Muscle of leg (tissue), 11 donors: ENCODE measurements around the gene PPP1R37. TPM values are rescaled to one million over a fixed set of nuclear protein-coding genes. Genes with fewer than 3 reads are reported as not detected.
A peak's percentile ranks its signal among the peaks of the same experiment; 100 is the strongest.

Experiments used
- DNase-seq: peaks from one replicate; pipeline ENCODE4 v3.0.0; 2013
- H3K27ac ChIP-seq: one replicate; pipeline ENCODE4 v1.5.1; 2013; ENCODE audit warnings: mild to moderate bottlenecking, low read length, control low read depth
- H3K27me3 ChIP-seq: one replicate; pipeline ENCODE4 v1.6.1; 2013; ENCODE audit warnings: low read length; ENCODE audit not compliant: control insufficient read depth, insufficient read depth
- H3K36me3 ChIP-seq: one replicate; pipeline ENCODE4 v1.6.1; 2013; ENCODE audit warnings: low read length; ENCODE audit not compliant: control insufficient read depth, insufficient read depth
- H3K4me1 ChIP-seq: one replicate; pipeline ENCODE4 v1.6.1; 2013; ENCODE audit warnings: low read length; ENCODE audit not compliant: control insufficient read depth, insufficient read depth
- H3K4me3 ChIP-seq: one replicate; pipeline ENCODE4 v1.5.1; 2013; ENCODE audit warnings: low read length, control low read depth
- H3K9me3 ChIP-seq: replicated peaks from 2 replicates; pipeline ENCODE4 v1.6.1; 2013; ENCODE audit warnings: low read depth, low read length; ENCODE audit not compliant: control insufficient read depth
- WGBS: methylation state at CpG from one replicate; pipeline ENCODE4 v1.1.5; 2013; ENCODE audit warnings: missing lambda C conversion rate; ENCODE audit not compliant: insufficient coverage; 5-methylcytosine and 5-hydroxymethylcytosine counted together
- polyA plus RNA-seq, 8 donors: library from polyadenylated mRNA; unstranded; fragments of 120-200 nt; gene quantifications; one replicate each; pipeline versions ENCODE4 v1.2.1 to v1.2.3, GENCODE V29; 2013; ENCODE audit warnings: inconsistent platforms in 1 of 8, low replicate concordance in 1 of 8; ENCODE audit not compliant: insufficient read length in 8 of 8, insufficient read depth in 1 of 8
- total RNA-seq: library from RNA; stranded (reverse); fragments of 120-200 nt; gene quantifications from one replicate; pipeline ENCODE4 v1.2.4, GENCODE V29; 2013

Gene PPP1R37
- total and polyA plus RNA-seq, 9 donors = 19.4 to 29.3 (median 23.0) TPM

DNA sequence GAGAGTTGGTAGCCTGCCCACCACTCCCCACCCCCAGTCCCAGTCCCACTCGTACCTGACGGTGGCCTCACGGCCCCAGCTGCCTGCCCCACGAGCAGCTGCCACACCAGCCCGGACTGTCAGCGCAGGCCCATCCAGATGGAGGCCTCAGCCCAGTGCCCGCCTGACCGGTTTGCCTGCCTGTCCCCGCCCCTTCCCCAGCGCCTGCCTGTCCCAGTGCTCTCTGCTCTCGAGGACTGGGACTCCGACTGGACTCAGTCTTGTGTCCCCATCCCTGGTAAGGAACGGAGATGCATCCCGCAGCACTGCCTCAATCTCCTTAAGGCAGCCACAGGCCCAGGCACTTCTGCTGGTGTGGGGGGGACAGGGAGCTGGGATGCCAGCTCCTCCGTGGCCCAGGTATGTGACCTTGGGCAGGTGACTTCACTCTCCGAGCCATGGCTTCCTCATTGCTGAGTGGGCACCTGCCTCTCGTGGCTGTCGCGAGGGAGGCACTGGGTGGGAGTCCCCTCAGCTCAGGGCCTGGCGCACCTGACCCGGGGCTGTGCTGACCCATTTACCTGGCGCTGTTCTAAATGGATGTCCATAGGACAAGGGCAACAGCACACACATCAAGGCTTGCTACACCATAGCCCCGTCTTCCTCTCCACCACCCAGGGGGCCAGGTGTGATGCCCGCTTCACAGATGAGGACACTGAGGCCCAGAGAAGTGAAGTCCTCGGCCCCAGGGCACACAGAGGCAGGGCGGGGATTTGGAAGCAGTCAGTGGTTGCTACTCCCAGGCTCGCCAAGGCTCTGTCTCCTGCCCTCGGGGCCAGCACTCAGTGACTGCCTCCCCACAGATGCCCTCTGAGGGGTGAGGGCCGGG lies 68.1 kb downstream of the PPP1R37 start, which contains the start of gene NKPD1:
Gene NKPD1, minus strand, starts transcription at position 113 of the 868 bp plus-strand sequence. CDS start 832 bp downstream, outside the sequence.
- WGBS = 41% methylated on average over 21 of the region's 29 CpGs
- Histone ChIP-seq H3K9me3 (no peaks in the 10 kb centered on the region), H3K4me3 (no peak within 1 kb of the TSS), H3K36me3 (no peaks in the 10 kb centered on the region), H3K4me1 (peaks cover 15% of the 10 kb centered on the region), H3K27ac (no peak within 1 kb of the TSS), H3K27me3 (peaks cover 30% of the 10 kb centered on the region)
- DNase-seq = no peak

DNA sequence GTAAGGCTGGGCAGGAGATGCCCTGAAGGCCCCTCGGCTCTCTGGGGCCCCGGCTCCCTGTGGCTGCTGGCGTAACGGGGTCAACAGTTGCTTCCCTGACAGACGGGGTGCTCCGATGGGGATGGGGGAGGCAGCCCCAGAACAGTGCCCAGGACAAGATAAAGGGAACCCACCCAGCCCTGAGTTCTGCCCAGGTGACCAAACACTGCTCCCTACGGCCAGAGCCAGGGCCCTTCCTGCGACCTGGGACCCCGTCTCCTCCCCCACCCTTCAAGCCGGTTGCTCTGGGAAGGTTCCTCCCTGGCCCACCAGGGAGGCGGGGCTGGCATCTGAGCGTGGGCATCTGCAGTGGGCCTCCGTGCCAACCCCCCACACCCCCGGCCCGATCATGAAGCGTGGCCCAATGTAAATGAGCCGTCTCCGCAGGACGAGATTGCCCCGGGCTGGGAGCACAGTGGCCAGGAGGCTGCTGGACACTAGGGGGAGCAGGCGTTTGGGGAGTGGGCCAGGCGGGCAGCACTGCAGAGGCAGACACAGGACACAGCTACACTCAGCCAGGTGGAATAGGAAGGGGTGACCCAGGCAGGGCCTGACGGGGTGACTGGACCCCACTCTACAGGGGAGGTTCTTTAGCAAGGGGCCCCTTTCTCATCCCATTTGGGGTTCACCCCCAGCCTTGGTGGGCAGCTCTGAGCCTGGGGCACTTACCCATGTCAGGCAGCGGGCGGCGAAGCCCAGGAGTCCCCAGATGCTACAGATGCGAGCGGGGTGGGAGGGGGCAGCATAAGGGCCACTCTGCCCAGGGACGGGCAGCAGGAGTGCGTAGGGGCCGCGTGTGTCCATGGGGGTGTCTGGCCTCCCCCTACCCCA lies 69.0 kb downstream of the PPP1R37 start:
- Histone ChIP-seq H3K4me3 (no peak overlapping the region), H3K27me3 (peaks cover 21% of the 10 kb centered on the region), H3K9me3 (no peaks in the 10 kb centered on the region), H3K36me3 (no peaks in the 10 kb centered on the region), H3K27ac (no peak overlapping the region), H3K4me1 (peaks cover 17% of the 10 kb centered on the region)
- WGBS = 29% methylated on average over 26 of the region's 32 CpGs
- DNase-seq = peak; percentile 36

DNA sequence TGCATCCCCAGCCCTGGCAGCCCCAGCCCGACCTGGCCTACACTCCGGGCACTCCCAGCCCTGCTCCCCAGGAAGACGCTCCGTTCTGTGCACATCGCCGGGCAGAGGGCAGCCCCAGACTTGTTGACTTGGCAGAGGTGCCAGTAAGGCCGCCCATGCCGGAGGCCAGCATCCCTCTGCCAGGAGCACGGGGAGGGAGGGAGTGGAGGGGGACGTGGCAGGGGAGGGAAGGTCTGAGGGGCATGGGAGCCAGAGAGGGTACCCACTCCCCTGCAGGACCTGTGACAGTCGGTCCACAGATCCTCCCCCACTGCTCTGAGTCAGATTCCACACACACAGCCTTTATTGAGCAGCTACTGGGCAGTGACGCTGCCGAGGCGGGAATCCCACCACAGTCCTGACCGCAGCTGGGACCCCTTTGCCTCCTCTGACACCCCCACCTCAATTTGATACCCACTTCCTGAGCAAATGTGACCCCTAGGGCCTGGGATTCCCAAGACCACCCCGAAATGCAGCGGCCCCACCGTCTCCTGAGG lies 69.7 kb downstream of the PPP1R37 start:
- Histone ChIP-seq H3K27me3 (peaks cover 19% of the 10 kb centered on the region), H3K4me1 (peaks cover 18% of the 10 kb centered on the region), H3K36me3 (no peaks in the 10 kb centered on the region), H3K4me3 (no peak overlapping the region), H3K9me3 (no peaks in the 10 kb centered on the region), H3K27ac (no peak overlapping the region)
- WGBS = 74% methylated on average over 5 of the region's 18 CpGs
- no peak for DNase-seq

DNA sequence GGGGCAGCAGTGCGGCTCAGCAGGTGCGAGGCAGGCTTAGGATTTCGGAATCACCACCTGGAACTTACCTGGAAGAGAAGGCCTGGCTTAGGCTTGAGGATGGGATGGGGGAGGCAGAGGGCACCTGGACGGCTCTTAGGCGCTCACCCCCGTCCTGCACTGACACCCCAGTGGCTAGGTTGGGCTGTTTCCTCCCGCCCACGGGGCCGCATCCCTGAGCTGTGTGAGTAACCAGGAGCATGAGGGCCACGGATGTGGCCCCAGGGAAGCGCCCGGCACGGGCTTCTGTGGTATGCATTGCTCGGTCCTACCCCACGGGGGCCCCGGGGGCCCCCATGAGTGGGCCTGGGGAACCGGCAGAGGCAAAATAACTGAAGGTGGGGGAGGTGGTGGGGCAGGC lies 70.2 kb downstream of the PPP1R37 start:
- Histone ChIP-seq H3K27ac (no peak overlapping the region), H3K4me1 (peaks cover 18% of the 10 kb centered on the region), H3K27me3 (peaks cover 19% of the 10 kb centered on the region), H3K9me3 (no peaks in the 10 kb centered on the region), H3K4me3 (no peak overlapping the region), H3K36me3 (no peaks in the 10 kb centered on the region)
- WGBS = 72% methylated on average over 17 of the region's 17 CpGs
- no peak for DNase-seq

DNA sequence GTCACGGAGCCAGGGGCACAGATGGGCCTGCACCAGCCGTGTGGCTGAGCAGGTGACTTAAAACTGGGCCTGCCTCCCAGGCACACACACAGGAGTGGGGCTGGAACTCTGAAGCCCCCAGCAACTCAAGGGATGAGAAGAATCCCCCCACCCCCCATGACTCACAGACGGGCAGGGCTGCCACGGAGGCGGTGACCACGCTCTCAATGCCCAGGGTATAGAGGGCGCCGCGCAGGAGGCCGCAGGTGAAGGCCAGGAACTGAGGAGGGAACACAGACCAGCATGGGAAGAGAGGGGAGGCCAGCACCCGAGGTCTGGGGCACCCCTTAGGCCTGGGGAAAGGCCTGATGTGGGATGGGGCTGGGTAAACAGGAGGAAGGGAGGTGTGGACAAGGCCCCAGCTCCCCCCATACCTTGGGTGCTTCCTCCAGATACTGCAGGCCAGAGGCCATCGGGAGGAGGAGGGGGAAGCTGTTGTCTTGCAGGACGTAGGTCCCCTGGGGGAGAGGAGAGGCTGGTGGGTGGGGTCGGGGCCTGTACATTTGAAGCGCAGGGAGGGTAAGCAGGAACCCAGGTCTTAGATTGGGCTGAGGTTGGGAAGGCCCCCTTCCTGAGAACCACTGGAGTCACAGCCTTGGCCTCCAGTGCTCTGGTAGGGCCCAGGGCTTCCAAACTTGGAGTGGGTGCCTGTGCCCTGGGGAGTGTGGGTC lies 70.9 kb downstream of the PPP1R37 start:
- peaks cover 18% of the 10 kb centered on the region for H3K4me1 ChIP-seq
- no peak overlapping the region for H3K27ac ChIP-seq
- H3K4me3 ChIP-seq = no peak overlapping the region
- H3K36me3 ChIP-seq = no peaks in the 10 kb centered on the region
- no peak for DNase-seq
- peaks cover 19% of the 10 kb centered on the region for H3K27me3 ChIP-seq
- 56% methylated on average over 7 of the region's 15 CpGs for WGBS
- H3K9me3 ChIP-seq = no peaks in the 10 kb centered on the region

DNA sequence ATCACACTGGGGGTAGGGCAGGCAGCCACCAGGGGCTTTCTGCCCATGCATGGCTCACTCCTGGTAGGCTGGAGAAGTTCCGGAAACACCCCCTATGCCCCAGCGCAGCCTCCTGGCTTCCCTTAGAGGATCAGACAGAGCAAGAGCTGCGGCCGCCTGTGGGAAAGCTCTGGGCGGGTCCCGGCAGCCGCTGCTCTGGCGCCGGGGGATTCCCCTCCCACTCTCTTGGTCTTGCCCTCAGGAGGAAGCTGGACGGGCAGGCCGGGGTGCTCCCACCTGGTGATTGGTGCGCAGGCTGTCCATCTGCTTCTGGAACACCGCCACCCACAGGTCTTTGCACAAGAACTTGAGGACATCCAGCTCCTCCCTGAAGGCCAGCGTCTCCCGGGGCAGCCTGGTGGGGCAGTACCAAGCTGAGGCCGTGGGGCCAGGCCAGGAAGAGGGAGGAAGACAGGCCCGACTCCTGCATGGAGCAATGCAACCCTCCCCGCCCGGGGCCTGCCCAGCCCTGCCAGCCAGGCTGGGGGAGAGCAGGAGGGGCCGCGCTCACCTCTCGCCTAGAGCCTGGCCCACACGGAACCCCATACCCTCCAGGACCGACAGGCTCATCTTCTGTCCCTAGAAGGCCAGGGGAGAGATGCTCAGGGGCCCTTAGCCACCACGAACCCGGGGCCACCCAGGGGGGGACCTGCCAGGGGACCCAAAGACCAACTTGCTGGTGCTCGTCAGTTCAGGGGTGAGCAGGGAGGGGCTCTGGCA lies 71.8 kb downstream of the PPP1R37 start:
- 24% methylated on average over 23 of the region's 27 CpGs for WGBS
- peaks cover 15% of the 10 kb centered on the region for H3K27me3 ChIP-seq
- no peaks in the 10 kb centered on the region for H3K9me3 ChIP-seq
- no peak overlapping the region for H3K4me3 ChIP-seq
- H3K4me1 ChIP-seq = peaks cover 18% of the 10 kb centered on the region
- H3K36me3 ChIP-seq = no peaks in the 10 kb centered on the region
- H3K27ac ChIP-seq = no peak overlapping the region
- no peak for DNase-seq

DNA sequence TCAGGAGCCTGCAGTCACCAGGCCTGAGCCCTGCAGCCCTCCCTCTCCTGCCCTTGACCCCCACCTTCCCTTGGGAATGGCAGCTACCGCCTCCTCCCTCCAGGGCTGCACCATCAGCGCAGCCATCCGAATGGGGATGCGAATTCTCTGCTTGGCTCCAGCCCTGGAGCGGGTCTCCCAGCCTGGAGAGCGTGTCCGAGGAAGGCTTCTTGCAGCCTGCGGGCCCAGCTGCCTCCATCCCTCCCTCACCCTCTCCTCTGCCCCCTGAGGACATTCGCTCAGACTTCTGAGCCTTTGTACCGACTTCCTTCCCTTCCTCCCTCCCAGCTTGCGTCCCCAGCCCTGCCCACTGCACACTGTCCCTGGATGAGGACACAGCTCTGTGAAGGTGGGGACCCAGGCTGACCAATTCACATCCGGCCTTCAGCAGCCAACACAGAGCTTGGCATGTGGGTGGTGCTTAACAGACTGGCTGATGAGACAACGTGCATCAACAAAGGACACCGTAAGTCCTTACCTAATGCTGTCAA lies 73.8 kb downstream of the PPP1R37 start:
- peaks cover 17% of the 10 kb centered on the region for H3K4me1 ChIP-seq
- H3K27me3 ChIP-seq = peaks cover 1% of the 10 kb centered on the region
- no peak overlapping the region for H3K4me3 ChIP-seq
- 25% methylated on average over 11 of the region's 14 CpGs for WGBS
- H3K27ac ChIP-seq = no peak overlapping the region
- H3K36me3 ChIP-seq = no peaks in the 10 kb centered on the region
- no peak for DNase-seq
- H3K9me3 ChIP-seq = no peaks in the 10 kb centered on the region

DNA sequence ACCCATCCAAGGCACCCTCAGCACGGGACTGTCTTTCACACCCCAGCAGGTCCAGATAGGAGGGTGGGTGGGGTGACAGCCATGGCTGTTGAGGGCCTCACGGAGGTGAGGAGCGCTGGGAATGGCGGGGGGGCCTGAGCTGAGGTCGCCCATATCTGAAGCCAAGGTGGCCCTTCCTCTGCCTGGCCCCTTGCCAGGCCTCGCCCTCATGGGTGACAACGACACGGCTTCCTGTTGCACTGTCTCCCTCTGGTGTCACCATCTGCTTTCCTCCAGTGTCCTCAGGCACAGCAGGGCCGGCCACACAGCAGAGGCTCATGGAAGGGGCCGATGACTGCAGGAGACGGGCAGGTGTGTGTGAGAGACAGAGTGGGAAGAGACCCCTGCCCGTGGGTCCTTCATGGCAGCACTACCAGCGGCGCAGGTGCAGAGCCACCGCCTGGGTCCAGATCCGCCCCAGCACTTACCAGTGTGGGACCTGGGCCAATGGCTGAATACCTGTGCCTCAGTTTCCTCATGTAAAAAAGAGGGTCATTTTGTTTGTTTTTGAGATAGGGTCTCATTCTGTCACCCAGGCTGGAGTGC lies 75.9 kb downstream of the PPP1R37 start:
- H3K27me3 ChIP-seq = no peaks in the 10 kb centered on the region
- no peak overlapping the region for H3K27ac ChIP-seq
- DNase-seq = no peak
- H3K4me3 ChIP-seq = no peak overlapping the region
- H3K36me3 ChIP-seq = no peaks in the 10 kb centered on the region
- no peaks in the 10 kb centered on the region for H3K9me3 ChIP-seq
- 81% methylated on average over 15 of the region's 16 CpGs for WGBS
- H3K4me1 ChIP-seq = peaks cover 21% of the 10 kb centered on the region

DNA sequence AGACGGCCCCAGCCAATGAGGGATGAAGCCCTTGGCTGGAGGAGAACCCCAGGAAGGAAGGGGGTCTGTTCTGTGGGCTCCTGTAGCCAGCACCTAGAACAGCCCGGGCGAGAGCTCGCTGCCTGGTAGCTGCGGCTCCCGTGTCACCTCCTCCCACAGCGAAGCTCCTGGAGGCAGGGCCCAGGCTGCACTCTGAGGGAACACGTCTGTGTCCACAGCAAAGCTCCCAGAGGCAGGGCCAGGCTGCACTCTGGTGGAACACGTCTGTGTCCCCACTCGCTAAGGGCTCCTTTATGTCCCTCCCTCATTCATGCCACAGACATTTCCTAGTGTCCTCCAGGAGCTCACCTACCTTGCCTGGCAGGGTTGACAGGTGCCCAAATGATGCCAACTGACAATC lies 76.6 kb downstream of the PPP1R37 start:
- no peak for DNase-seq
- WGBS = 86% methylated on average over 9 of the region's 10 CpGs
- Histone ChIP-seq H3K4me3 (no peak overlapping the region), H3K27ac (no peak overlapping the region), H3K9me3 (no peaks in the 10 kb centered on the region), H3K27me3 (no peaks in the 10 kb centered on the region), H3K36me3 (no peaks in the 10 kb centered on the region), H3K4me1 (peaks cover 16% of the 10 kb centered on the region)
